GM12875 (cell line): ENCODE results near the gene ACAA1.
"Not testable (repeated sequence)": the region's sequence is repeated elsewhere in the genome, so short reads cannot be mapped to it uniquely, and the experiment has no call there.

ENCODE experiments used
- H3K4me3 ChIP-seq: one replicate; pipeline ENCODE4 v1.5.1; 2011; ENCODE audit warnings: low read depth, low read length, control low read depth
- TF ChIP-seq, protein P1 (sequence below): IDR thresholded peaks from 2 replicates; pipeline ENCODE4 v1.5.1; 2011; ENCODE audit warnings: low read depth, mild to moderate bottlenecking, control low read depth, inconsistent platforms, low read length, moderate library complexity, borderline replicate concordance; ENCODE audit not compliant: insufficient read depth

ACAA1 gene

DNA sequence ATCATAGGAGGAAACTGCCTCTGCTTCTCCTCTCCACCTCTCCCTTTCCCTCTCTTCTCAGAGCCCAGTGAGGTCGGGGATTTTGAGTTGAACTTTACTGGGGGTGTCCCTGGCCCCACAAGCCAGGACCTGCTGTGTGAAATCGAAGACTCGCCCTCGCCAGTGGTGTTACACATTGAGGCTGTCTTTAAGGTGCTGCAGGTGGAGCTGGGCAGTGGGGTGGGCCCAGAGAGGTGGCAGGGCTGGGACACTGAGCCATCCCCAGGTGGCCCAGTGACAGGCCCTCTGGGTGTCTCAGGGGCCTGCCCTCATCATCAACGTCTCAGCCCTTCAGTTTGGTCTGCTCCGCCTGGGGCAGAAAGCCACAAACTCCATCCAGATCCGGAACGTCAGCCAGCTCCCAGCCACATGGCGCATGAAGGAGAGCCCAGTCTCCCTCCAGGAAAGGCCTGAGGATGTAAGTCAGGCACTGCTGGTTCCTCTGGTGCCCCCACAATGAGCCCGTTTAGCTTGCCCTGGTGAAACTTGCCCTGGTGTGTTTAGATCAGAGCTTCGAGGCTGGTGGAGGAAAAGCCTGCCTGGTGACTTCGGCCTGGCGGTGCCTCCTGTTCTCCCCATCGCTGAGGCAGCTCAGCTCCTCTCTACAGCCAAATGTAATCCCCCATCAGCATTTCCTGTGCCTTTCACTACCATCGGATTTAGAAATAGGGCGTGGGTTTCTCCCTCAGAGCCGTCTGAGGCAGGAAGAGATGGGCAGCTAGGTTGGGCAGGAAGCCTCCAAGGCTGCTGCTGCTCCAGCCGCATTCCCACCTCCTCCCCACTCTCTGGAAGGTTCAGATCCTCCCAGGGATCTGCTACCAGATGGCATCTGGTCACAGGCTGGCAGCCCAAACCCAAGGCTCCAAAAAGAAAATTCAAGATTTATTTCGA, 39.2 kb downstream of the ACAA1 start:
- TF ChIP-seq, protein P1, sequence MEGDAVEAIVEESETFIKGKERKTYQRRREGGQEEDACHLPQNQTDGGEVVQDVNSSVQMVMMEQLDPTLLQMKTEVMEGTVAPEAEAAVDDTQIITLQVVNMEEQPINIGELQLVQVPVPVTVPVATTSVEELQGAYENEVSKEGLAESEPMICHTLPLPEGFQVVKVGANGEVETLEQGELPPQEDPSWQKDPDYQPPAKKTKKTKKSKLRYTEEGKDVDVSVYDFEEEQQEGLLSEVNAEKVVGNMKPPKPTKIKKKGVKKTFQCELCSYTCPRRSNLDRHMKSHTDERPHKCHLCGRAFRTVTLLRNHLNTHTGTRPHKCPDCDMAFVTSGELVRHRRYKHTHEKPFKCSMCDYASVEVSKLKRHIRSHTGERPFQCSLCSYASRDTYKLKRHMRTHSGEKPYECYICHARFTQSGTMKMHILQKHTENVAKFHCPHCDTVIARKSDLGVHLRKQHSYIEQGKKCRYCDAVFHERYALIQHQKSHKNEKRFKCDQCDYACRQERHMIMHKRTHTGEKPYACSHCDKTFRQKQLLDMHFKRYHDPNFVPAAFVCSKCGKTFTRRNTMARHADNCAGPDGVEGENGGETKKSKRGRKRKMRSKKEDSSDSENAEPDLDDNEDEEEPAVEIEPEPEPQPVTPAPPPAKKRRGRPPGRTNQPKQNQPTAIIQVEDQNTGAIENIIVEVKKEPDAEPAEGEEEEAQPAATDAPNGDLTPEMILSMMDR, result no peak
- H3K4me3 ChIP-seq, result no peak overlapping the region

DNA sequence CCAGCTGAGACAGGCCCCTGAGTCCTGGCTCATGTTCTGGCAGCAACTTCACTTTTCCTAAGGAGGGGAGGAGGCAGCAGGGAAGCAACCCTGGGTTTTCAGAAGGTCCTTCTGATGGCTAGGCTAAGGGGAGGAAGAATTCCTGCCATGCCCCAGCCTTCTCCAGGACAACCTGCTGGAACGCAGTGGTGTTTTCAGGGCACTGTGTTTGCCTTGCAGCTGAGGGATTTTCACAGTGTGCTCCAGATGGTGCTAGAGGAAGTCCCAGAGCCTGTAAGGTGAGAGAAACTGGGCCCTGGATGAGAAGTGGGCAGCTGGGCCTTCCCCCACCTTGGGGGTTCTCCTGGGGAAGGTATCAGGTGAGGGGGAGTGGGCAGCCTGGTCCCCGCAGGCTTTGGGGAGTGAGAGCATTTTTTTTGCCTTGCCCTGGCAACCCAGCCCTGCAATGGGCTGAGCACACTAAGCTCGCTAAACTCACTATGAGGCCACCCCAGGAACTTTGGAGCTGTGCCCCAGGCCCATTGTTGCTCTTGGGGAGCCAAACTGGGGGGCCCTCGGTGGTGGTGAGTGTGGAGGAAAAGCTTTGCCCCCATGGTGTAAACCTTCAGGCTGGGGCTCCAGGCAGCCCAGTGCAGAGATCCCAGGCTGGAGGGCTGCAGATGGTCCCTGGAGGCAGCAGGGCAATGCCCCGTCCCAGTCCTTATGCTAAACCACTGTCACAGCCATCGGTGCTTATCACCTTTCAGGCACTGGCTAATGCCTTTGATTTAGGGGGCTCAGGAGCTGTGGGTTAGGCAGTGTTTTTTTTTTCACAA, 41.1 kb downstream of the ACAA1 start:
- no peak overlapping the region for H3K4me3 ChIP-seq
- TF ChIP-seq, protein P1, result no peak

DNA sequence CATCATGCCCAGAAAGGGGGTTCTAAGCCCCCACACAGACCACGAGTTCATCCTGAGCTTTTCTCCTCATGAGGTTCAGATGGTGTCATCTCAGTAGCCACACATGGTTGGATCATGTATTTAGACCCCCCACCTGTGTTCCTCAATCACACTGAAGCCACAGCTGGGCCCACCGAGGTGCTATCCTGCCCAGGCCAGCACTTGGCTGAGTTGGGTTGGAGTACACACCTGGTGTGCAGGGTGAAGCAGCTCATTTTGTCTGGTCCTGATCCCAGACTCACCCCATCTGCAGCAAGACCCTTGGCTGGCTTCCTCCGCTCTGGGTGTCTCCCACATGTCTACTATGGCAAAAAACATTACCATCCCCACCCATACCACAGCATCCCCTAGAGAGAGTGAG, 41.9 kb downstream of the ACAA1 start:
- no peak overlapping the region for H3K4me3 ChIP-seq
- TF ChIP-seq, protein P1, result no peak

DNA sequence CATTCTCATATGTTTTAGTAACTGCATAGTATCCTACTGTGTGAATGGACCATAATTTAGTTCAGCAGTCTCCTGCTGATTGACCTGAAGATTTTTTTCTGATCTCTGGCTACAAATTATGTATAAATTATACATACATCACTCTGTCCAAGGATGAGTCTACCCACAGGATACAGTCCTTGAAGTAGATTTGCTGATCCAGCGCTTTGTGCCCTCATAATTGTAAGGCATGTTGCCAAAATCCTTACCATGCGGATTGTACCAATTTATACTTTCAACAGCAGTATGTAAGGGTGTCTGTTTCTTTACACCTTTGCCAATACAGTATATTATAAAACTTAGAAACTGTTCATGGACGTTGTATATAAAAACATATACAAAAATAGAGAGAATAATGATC, 46.5 kb downstream of the ACAA1 start:
- H3K4me3 ChIP-seq, result no peak overlapping the region
- TF ChIP-seq, protein P1, result no peak

DNA sequence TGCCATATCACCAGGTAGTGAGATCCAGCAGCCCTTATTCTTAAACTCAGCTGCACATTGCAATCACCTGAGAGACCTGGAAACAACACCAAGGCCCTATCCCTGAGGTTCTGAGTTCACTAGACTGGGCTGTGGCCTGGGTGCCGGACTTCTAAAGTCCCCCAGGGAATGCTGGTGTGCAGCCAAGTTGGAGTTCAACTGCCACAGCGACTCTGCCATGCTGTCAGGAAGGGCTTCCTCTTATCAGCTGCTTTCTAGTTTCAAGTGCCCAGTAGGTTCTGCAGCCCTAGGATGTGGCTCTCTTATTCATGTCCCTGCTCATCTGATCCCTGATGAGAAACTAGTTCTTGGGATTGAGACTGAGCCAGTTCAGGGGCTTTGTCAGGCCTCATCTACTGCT, 47.8 kb downstream of the ACAA1 start:
- no peak overlapping the region for H3K4me3 ChIP-seq
- TF ChIP-seq, protein P1, result no peak

DNA sequence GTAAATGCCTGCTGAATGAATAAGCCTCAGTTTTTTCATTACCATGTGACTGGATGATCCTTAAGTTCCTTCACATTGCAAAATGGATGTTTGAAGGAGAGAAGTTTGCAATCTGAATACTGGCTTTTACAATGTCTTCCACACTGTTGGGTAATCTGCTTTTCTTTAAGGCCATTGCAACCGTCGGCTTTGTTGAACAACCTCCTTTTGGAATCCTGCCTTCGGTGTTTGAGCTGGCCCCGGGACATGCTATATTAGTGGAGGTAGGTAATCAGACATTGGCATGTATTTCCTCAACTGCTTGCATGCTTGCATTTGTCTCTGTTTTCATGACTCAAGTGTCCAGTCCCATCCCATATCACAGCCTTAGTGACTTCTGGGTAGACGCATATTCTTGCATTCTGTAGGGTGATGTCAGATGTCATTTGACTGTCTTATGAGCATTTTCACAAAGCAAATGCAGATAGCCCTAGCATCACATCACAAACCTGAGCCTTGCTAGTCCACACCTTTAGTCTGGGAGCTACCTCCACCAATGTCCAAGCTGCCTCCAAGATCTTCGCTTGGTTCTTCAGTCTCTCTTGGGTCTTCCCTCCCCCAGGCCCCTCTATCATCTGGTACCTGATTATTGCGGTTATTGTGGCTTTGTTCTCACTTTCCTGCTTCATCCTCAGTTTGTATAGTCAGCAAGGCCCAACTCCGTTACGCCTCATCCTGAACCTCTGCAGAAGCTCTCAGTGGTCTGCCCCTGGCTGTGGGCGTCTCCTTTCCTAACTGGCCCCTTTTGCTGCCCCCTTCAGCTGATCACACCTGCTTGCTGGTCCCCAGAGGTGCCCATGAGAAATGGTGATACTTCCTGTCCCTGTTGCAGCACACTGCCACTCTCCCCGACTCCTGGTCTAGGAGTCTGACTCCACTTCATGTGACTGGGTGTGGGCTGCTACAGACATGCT, 48.5 kb downstream of the ACAA1 start:
- no peak overlapping the region for H3K4me3 ChIP-seq
- TF ChIP-seq, protein P1, result no peak

DNA sequence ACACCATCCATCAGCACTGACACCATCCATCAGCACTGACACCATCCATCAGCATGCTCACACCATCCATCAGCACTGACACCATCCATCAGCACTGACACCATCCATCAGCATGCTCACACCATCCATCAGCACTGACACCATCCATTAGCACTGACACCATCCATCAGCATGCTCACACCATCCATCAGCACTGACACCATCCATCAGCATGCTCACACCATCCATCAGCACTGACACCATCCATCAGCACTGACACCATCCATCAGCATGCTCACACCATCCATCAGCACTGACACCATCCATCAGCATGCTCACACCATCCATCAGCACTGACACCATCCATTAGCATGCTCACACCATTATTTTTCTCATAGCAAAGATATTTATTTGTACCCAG, 49.6 kb downstream of the ACAA1 start:
- not testable (repeated sequence) for H3K4me3 ChIP-seq
